Measurements from ENCODE around the gene ANKRD16. TPM values are rescaled to one million over a fixed set of nuclear protein-coding genes. Genes with fewer than 3 reads are reported as not detected.

Gene ANKRD16
- total and polyA plus RNA-seq, 2 donors from 2014 or later: 6.7 to 7.1 TPM

DNA sequence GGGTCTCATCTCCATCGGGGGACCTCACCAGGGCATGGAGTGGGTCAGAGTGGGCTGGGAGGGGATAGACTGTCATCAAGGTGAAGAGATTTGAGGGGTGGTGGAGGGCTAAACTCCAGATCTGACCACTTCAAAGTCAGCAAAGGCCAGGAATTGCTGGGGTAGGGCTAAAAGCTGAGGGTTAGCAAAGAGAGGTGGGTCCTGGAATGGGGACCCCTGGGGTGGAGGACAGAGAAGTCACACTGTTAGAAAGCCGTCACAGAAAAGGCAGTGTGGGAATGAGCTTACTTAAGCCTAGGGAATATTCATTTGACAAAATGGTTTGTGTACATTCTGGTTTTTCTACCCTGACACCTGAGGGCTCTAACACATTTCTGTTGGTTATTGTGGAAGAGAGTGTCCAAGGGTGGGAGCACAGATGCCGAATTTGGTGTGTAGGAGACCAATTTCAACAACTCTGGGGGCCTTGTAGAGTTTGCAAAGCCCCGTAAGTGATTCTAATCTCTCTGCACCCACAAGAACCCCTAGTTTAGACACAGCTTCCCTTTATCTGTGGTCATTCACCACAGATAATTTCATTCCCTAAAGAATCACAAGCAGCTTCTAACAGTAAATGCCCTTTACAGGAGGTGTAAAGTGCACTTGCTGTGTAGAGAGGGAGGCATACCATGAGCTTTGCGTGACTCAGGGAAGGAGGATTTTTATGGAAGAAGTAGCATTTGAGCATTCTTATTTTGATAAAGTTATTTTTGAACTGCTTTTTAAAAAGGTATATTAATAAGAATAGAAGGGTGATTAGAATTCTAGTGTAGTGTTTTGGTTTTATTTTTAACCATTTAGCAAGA, 6.7 kb upstream of the ANKRD16 start:
- H3K4me1 ChIP-seq (ENCODE audit: control insufficient read depth in 2 of 3, insufficient read depth in 2 of 3, low read depth in 1 of 3, low read length in 3 of 3): no peaks in the 10 kb centered on the region
- DNase-seq (no peak), FAIRE-seq (no peak)
- H3K4me3 ChIP-seq (ENCODE audit: low read length in 3 of 3): no peak overlapping the region
- TF ChIP-seq, protein P1, sequence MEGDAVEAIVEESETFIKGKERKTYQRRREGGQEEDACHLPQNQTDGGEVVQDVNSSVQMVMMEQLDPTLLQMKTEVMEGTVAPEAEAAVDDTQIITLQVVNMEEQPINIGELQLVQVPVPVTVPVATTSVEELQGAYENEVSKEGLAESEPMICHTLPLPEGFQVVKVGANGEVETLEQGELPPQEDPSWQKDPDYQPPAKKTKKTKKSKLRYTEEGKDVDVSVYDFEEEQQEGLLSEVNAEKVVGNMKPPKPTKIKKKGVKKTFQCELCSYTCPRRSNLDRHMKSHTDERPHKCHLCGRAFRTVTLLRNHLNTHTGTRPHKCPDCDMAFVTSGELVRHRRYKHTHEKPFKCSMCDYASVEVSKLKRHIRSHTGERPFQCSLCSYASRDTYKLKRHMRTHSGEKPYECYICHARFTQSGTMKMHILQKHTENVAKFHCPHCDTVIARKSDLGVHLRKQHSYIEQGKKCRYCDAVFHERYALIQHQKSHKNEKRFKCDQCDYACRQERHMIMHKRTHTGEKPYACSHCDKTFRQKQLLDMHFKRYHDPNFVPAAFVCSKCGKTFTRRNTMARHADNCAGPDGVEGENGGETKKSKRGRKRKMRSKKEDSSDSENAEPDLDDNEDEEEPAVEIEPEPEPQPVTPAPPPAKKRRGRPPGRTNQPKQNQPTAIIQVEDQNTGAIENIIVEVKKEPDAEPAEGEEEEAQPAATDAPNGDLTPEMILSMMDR (IDR thresholded peaks at IDR 0.05; ENCODE audit: borderline replicate concordance, extremely low read depth, insufficient read depth): no peak
- no peaks in the 10 kb centered on the region for H3K9me3 ChIP-seq (ENCODE audit: control insufficient read depth in 2 of 3, insufficient read depth in 1 of 3, low read length in 3 of 3)
- H3K36me3 ChIP-seq (ENCODE audit: control insufficient read depth in 2 of 3, insufficient read depth in 3 of 3, low read length in 3 of 3): peaks cover 2 to 15% (median 4%) of the 10 kb centered on the region in 3 donors
- no peak overlapping the region for H3K9ac ChIP-seq (ENCODE audit: low read length in 3 of 3)
- intact Hi-C loops (cut with DNase I): no loop called here
- H3K27me3 ChIP-seq (ENCODE audit: control insufficient read depth, insufficient read depth, low read length): no peaks in the 10 kb centered on the region
- no peak overlapping the region for H3K27ac ChIP-seq (ENCODE audit: low read depth in 2 of 2, low read length in 2 of 2)

DNA sequence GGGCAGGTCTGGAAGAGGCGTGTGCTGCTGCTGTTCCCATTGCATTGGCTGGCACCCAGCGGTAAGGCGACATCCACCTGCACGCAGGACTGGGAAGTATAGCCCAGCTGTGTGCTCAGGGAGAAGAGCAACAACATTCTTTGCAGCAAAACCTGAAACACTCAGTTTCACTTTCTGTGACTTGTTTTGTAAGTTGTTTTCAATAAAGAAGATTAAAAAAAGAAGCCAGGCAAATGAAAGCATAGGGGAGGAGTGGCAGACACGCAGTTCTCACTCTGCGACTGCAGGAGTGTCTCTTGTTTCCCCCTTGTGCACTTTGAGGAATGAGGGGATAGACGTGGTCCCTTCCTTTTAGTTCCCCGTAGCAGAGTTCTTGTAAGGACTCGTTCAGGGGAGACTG, 6.1 kb upstream of the ANKRD16 start:
- FAIRE-seq: no peak
- Histone ChIP-seq H3K27me3 (ENCODE audit: control insufficient read depth, insufficient read depth, low read length) (no peaks in the 10 kb centered on the region), H3K9ac (ENCODE audit: low read length in 3 of 3) (no peak overlapping the region), H3K9me3 (ENCODE audit: control insufficient read depth in 2 of 3, insufficient read depth in 1 of 3, low read length in 3 of 3) (no peaks in the 10 kb centered on the region), H3K4me3 (ENCODE audit: low read length in 3 of 3) (no peak overlapping the region), H3K4me1 (ENCODE audit: control insufficient read depth in 2 of 3, insufficient read depth in 2 of 3, low read depth in 1 of 3, low read length in 3 of 3) (peaks cover 0 to 5% (median 3%) of the 10 kb centered on the region in 3 donors), H3K36me3 (ENCODE audit: control insufficient read depth in 2 of 3, insufficient read depth in 3 of 3, low read length in 3 of 3) (peaks cover 2 to 15% (median 4%) of the 10 kb centered on the region in 3 donors), H3K27ac (ENCODE audit: low read depth in 2 of 2, low read length in 2 of 2) (no peak overlapping the region)
- TF ChIP-seq, protein P1 (IDR thresholded peaks at IDR 0.05; ENCODE audit: borderline replicate concordance, extremely low read depth, insufficient read depth): no peak
- DNase-seq: no peak
- intact Hi-C loops (cut with DNase I): no loop called here

DNA sequence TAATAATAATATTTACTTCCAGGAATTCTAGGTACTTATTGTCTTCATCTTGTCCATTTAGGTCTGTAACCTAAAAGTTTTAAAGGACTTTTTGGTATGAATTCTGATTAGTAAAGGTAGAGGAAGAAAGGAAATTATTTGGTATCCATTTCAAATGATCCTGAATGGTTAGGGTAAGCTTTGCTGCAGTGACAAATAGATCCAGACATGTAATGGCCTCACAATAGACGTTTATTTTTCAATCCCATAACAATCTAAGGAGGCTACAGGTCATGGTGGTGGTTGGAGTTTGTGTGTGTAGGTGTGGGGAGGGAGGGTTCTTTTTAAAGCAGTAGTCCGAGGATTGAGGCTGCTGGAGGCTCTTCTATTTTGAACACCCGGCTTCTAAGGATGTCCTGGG, 5.7 kb upstream of the ANKRD16 start:
- no peak overlapping the region for H3K27ac ChIP-seq (ENCODE audit: low read depth in 2 of 2, low read length in 2 of 2)
- no peak overlapping the region for H3K9ac ChIP-seq (ENCODE audit: low read length in 3 of 3)
- H3K36me3 ChIP-seq (ENCODE audit: control insufficient read depth in 2 of 3, insufficient read depth in 3 of 3, low read length in 3 of 3): peaks cover 2 to 15% (median 4%) of the 10 kb centered on the region in 3 donors
- TF ChIP-seq, protein P1 (IDR thresholded peaks at IDR 0.05; ENCODE audit: borderline replicate concordance, extremely low read depth, insufficient read depth): no peak
- H3K4me3 ChIP-seq (ENCODE audit: low read length in 3 of 3): no peak overlapping the region
- intact Hi-C loops (cut with DNase I): no loop called here
- no peaks in the 10 kb centered on the region for H3K9me3 ChIP-seq (ENCODE audit: control insufficient read depth in 2 of 3, insufficient read depth in 1 of 3, low read length in 3 of 3)
- no peaks in the 10 kb centered on the region for H3K27me3 ChIP-seq (ENCODE audit: control insufficient read depth, insufficient read depth, low read length)
- H3K4me1 ChIP-seq (ENCODE audit: control insufficient read depth in 2 of 3, insufficient read depth in 2 of 3, low read depth in 1 of 3, low read length in 3 of 3): peaks cover 0 to 8% (median 3%) of the 10 kb centered on the region in 3 donors
- FAIRE-seq (no peak), DNase-seq (no peak)

Measured in kidney (tissue), 14 donors.